HG03066 (cell line): ENCODE measurements around the gene MYO1E.
"Not testable (repeated sequence)": the region's sequence is repeated elsewhere in the genome, so short reads cannot be mapped to it uniquely, and the experiment has no call there.

Source experiments
- ATAC-seq: cut with Tn5 transposase; IDR thresholded peaks from one replicate; pipeline ENCODE4 v1.9.1; 2021; ENCODE audit warnings: low read depth; ENCODE audit not compliant: unreplicated experiment

The MYO1E gene

DNA sequence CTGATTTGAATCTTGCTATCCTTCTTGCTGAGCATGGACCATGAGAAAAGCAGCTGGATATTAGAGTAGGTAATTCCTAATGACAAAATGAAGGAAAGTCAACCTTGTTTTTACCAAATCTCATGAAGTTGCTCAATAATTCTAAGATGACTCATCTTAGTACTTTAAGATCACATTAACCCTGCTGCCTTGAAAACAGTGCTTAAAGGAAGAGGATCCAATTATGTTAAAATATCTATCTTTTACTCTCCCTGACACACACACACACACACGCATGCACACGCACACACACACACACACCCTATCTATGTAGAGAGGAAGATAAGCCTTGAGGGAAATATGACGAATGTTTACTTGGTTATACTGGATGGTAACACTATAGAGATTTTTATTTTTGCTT, 16.0 kb upstream of the MYO1E start:
- ATAC-seq: no peak

DNA sequence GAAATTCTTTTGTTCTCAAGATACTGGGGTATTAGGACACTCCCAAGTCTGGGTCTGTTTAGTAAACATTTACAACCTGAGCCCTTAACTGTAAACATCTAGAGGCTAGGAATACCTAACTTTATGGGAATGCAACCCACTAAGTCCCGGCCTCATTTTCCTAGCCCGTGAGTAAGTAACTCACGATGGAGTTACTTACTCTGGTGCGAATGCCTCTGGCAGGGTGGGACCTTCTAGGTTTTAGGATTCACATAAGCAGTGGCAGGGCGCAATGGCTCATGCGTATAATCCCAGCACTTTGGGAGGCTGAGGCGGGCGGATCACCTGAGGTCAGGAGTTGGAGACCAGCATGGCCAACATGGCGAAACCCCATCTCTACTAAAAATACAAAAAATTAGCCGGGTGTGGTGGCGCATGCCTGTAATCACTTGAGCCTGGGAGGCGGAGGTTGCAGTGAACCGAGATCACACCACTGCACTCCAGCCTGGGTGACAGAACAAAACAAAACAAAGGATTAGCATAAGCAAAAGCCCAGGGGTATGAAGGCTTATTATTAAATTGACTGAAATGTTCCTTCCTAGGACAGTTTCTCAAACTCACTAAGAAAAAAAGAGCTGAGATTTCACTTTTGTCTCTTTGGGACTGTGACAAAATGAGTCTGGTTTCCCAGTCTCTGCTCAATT, 14.7 kb upstream of the MYO1E start:
- not testable (repeated sequence) for ATAC-seq

DNA sequence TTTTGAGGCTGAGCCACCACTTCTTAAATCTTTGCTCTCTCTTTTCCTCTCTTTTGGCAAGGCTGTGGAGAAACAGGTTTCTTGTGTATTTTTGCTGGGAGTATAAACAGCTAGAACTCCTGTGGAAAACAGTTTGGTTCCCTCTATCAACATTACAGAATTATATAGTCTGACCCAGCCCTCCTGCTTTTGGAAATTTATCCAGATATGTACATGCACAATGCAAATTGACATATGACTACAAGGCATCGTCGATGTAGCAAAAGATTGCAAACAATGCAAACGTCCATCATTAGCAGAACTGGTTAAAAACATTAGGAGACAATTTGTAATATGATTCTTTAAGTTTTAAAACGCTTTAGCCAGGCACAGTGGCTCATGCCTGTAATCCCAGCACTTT, 12.5 kb upstream of the MYO1E start:
- ATAC-seq: no peak

DNA sequence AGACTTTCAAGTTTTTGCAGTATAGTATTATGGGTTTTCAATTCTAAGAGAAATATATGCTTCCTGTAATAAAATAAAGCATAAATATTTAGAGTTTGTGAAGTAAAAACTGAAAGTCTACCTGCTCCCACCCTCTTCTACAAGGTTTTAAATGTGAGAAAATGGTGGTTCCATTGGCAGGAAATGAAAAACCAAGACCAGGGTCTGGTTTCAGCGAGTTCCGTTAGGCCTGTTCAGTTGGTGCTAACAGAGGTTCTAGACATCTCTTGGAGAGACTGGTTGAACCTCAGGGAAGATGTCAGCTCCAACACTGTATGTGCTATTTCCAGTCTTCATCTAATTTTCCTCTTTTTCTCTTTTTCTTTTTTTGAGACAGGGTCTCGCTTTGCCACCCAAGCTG, 11.8 kb upstream of the MYO1E start:
- ATAC-seq: no peak

DNA sequence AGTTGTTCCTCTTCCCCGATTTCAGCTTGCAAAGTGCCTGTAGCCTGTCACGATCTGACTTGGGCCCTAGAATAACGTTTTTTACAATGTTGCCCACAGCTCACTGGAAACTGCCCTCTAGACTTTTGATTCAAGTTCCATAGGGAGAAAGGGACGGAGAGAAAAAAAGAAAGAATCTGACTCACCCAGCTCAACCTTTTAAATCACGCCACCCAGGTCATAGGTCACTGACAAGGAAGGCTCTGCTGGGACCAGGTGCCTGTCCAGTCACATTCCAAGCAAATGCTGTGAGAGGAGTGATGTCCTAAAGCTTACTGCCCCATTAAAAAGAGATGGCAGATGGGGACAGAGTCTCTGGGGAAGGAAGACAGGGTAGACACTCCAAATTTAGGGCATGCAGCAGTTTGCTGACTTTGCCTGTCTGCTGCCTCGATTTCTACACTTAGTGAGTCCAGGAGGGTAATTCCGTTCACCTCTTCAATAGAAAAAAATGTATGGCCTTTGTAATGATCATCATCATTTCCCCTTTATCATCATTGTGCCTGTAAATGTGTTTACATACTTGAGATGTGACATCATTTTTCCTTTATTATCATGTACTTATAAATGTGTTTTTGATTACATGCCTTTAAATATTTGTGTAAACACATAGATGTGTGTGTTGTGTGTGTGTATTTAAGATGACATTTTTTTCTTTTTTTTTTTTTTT, 8.4 kb upstream of the MYO1E start:
- no peak for ATAC-seq

DNA sequence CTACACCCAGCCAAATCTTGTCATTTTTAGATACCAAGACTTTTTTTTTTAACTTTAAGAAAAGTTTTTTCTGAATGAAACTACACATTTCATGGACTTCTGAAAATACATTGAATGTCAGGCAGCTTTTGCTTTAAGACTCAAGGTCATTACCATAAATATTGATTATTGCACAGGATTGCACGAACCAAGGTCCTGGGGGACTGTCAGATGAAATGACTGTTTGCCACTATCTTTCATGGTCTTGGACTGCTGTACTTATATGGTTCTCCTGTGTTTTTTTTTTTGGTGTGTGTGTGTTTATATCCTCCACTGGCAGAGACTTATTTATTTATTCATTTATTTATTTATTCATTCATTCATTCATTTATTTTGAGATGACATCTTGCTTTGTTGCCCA, 6.9 kb upstream of the MYO1E start:
- ATAC-seq: no peak

DNA sequence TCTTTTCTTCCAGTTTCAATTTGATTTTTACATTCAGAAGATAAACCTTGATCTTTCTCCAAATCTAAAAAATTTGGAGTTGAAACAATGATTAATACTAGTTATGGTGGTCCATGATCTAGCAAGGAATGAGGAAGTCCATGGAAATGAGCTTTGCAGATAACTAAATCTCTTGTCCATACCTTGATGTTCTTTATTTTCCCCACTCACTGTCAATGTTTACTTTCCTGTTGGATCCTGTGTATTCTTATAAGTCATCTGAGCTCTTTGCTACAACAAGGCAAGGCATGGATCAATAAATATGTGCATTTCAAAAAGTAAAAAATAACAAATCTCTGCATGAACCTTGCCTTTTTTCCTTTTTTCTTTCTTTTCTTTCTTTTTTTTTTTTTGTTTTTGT, 6.2 kb upstream of the MYO1E start:
- no peak for ATAC-seq

DNA sequence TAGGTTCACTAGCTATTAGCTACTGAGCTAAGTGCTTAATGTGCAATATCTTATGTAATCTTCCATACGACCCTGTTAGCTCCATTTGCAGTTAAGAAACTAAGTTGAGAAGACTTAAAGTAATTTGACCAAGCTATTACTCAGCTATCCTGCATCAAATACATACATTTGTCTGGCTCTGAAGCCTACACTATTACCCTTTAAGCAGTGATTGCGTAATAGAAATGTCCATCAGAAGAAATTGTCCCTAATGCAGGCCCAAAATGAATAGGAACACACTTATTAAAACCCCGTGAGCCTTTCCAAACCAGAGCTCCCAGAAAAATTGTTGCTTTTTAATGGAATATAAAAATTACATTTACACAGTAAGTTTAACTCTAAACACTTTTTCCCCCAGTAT, 5.3 kb upstream of the MYO1E start:
- ATAC-seq: no peak

DNA sequence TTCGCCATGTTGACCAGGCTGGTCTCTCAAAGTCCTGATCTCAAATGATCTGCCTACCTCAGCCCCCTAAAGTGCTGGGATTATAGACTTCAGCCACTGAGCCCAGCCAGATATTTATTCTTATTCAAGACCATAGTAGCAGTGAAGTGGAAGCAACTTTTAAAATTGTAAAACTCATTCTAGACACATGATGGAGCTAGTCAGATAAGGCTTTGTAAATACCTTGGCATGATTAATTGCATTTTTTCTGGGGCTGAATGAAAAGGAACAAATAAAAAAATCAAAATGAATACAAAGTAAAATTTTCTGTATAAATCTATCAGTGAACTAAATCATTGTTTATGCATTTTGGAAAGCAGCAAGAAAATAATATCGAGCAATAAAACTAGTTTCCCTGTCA, 4.1 kb upstream of the MYO1E start:
- ATAC-seq: no peak

DNA sequence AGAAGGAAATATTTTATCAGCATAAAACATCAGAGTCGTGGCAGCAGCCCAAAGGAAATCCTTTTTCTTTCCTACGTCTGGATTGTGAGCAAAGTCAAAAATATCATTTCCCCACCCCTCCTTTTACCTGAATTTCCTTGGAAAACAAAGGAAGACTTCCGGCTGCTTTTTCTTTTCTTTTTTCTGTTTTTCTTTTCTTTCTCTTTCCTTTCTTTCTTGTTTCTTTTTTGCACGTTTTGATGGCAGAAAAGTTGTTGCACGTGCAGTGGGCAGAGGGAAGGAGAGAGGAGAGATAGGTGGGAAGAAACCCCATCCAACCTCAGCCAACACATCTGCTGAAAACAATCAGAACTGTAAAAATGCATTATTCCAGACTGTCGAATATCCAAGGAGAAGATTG, 544 bp upstream of the MYO1E start:
- ATAC-seq: no peak

DNA sequence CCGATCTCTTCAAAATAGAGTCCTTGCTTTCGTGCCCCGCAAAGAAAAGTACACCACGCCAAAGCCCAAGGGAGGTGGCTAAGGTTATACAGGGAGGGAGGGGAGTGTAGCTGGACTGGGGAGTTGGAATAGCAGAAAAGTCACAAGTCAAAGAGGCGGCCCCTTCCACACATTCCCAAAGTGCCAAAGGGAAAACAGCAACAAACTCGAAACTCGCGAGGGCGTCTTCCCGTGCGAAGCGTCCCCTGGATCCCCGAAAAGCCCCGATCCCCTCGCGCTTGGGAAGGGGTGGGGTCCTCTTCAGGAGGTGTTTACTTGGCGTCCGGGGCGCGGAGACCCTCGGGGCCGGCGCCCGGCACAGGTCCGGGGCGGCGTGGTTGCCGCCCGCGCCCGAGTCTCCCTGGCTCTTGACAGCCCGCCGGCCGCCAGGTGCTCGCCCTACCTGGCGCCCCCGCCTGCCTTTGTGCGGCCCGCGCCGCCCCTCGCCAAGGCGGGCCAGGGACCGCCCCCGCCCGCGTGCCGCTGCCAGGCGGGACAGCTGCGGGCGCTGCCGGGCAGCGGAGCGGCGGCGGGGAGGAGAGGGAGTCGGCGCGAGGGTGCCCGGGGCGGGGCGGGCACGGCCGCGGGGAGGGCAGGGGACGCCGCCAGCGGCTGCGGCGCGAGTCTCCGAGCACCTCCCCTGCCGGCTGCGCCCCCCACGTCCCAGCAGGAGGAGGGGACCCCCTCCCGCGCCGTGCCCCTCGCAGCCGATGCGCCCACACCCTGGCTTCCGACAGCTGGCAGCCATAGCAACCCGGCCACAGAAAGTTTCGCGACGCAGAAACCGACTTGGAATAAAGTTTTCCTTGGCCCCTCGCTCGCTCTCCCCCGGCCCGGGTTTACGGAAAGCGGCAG, 966 bp downstream of the MYO1E start:
- ATAC-seq: peak; percentile 10

DNA sequence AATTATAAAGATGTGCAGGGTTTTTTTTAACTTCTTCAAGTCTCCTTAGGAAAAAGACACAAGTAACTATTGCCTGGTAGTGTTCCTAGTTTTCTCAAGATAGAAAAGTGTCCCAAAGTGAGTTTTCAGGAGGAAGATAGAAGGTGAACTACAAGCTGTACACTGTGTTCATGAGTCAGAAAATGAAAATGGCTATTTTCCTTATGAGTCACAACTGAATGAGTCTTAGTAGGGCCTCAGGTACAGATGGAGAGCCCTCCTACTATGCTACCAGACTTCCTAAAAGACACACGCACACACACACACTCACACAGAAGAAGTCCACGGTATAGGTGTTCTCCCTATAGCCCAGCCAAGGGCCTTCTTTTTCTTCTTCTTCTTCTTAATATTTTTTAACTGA, 3.1 kb downstream of the MYO1E start:
- no peak for ATAC-seq

DNA sequence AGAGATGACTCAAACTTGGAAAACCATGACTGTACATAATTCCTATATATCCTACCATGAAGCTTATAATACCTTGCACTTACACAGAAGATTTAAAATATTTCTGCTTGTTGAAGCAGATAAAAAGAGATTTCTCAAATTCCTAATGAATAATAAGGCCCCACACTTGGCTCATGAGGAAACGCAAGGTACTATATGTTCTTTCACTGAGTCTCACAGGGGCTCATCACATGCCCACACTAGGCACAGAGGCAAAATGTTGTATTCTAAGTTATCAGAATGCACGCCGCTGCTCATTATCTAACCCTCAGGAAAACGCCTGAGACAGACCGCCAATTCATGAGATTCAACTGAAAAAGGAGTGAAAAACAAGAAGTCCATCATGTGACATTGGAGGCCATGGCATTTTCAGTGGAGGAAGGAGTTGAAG, 5.6 kb downstream of the MYO1E start:
- ATAC-seq: no peak

DNA sequence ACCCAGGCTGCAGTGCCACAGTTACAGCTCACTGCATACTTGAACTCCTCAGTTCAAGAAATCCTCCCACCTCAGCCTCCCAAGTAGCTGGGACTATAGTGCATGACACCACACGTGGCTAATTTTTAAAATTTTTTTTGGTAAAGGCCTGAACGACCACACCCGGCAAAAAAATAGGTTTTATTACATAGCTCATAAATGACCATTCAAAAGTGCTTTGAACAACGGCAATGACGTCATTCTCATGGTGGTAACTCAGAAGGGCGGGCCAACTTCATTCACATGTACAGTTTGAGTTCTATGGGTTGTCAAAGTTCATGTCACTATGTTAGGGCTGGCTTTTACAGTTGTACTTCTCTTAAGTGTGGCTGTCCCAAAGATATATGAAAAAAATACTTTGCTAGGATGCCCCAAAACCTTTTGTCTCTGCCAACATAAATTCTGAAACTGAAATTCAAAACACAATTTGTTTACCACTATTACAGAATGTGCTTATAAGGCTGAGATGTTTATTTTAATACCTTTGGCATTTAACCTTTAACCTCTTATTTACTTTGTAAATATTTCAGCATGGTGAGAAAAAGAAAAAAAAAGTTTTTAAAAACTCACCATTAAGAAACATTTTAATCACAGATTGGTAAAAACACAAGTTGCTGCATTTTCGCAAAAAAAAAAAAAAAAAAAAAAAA, 6.2 kb downstream of the MYO1E start:
- ATAC-seq: no peak

DNA sequence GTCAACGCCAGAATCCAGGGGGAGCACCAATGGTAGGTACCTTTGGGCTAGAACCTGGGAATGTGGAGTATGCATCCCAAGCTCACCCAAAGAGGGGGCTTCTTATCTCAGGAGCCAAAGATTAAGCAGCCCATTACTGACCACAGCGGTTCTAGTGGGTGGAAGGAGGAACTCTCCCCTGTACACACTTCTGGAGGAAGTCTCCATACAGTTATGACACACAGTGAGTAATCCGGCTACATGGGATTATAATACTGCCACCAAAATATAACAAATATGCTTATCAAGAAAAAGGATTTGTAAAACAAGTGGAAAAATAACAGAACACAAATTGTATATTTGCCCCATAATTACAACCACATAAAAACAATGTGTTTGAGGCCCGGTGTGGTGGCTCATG, 8.4 kb downstream of the MYO1E start:
- ATAC-seq: no peak

DNA sequence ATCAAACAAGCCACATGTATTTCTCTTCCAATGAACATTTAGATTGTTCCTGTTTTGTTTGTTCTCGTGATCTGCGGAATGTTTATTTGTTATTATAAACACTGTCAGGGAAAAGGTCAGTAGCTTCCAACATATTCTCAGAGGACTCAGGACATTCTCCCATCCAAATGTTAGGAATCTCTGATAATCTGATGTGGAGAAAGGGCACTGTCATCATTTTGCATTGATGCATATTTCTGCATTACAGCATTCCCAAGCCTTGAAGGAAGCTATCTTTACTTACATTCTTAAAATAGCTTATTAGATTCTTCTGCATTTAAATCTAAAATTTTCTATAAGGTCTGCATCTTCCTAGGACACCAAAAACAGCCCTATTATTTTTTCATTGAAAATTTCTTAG, 10.3 kb downstream of the MYO1E start:
- no peak for ATAC-seq

DNA sequence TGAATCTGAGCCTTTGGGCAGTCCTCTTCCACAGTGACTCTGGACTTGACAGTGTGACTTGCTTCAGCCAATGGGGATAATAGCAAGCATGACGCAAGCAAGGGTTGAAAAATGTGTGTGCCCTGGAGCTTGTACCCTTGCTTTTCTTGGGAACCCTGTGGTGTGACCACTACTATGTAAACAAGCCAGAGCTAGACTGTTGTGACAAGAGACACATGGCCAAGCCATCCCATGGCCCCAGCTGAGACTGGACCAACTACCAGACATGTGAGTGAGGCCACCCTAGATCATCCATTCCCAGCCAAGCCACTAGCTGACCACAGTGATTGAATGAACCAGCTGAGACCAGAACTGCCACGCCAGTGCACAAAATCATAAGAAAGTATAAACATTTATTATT, 11.8 kb downstream of the MYO1E start:
- no peak for ATAC-seq

DNA sequence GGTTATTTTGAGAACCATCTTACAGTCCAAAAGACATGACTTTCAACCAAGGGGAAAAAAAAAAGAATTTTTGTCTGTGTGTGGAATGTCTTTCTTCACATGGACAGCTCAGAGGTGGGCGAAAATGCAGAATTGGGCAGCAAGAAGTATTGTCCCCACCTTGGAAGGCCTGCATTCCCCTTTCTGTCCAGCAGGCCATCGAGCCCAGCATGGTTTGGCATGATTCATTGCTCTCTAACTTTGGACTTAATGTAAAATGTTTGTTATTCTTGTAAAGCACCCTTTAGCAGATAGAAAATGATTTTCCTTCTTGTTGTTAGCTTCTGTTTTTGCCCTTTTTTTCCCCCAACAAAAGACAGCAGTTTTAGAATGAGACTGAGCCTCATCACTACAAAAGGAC, 12.4 kb downstream of the MYO1E start:
- ATAC-seq: no peak

DNA sequence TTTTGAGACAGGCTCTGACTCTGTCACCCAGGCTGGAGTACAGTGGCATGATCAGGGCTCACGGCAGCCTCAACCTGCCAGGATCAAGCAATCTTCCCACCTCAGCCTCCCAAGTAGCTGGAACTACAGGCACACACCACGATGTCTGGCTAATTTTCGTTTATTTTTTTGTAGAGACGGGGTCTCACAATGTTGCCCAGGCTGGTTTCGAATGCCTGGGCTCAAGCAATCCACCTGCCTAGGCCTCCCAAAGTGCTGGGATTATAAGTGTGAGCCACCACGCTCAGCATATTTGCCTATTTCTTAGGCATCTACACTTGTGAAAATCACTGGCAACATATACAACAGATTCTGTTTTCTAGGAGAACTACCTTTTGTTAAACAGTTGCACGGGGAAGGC, 16.9 kb downstream of the MYO1E start:
- no peak for ATAC-seq

DNA sequence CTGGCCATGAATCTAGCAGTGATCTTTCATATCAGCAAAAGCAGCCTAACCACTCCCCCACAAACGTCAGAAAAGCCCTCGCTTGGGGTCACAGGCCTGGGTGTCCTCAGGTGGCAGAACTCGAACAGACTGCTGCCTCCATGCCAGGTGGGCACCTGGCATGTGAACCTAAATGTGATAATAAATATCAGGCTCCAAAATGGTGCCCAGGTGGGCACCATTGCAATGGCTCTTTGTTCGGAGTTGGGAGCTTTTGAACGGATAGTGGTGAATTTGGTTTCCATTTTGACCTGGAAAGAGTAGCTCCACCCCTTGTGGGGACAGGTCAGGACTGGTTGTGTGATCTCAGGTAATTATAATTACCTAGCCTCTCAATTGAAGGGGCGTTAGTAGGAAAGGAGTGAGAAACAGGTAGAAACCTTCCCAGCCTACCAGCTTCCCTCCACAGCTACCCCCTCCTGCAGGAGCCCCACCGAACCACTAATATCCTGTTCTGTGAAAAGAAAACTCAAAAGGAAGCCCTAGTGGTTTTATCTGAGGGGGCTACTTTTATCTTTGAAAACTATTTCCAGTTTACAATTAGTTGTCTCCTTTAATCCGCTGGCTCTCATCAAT, 18.1 kb downstream of the MYO1E start:
- no peak for ATAC-seq
